ENCODE results near the gene LTB4R. TPM values are rescaled to one million over a fixed set of nuclear protein-coding genes. Genes with fewer than 3 reads are reported as not detected.
A peak's percentile ranks its signal among the peaks of the same experiment; 100 is the strongest.

LTB4R gene
- total and polyA plus RNA-seq, 9 of the 15 experiments (the other 6 are each of a cell fraction or from before 2014, with no cell fraction given) = 0.38 to 10.5 (median 2.8) TPM

DNA sequence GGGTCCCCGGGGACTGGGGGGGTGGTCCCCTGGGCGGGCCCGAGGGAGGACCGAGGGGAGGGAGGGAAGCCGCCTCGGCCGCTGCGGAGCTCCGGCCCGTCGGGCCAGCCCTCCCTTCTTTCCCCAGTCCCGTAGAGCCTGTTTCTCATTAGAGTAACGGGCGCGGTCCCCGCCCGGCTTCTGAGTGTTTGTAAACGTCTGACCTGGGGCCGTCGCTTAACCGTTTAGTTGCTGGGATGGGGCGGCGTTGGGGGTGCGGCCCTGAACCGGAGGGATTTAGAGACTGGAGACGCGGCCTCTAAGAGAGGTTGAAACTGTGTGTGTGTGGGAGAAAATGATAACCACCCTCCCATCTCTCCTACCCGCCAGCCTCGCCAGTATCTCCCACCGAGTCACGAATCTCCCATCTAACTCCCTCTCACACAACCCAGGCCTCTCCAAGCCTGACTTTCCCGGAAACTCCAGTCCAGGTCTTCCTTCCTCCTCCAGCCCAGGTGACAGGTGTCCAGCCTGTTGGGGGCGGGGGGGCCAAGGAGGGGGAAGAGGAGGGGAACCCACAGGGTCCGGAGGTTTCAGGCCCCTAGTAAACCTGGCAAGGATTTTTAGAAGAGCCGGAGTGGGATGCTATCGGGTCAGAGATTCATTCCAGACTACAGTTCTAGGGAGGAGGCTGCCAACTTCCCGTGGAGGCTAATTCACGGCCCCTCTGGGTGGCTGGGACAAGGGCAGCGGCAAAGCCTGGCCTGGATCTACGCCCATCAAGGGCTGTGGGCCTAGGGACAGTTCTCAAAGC, 55.6 kb downstream of the LTB4R start (continued):
- TF ChIP-seq, protein P1, sequence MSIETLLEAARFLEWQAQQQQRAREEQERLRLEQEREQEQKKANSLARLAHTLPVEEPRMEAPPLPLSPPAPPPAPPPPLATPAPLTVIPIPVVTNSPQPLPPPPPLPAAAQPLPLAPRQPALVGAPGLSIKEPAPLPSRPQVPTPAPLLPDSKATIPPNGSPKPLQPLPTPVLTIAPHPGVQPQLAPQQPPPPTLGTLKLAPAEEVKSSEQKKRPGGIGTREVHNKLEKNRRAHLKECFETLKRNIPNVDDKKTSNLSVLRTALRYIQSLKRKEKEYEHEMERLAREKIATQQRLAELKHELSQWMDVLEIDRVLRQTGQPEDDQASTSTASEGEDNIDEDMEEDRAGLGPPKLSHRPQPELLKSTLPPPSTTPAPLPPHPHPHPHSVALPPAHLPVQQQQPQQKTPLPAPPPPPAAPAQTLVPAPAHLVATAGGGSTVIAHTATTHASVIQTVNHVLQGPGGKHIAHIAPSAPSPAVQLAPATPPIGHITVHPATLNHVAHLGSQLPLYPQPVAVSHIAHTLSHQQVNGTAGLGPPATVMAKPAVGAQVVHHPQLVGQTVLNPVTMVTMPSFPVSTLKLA (conservative IDR thresholded peaks at IDR 0.05) = peak in 1 of 2 experiments; percentile 36; a peak in 1 of 4 replicates
- TF ChIP-seq CBFA2T3 (IDR thresholded peaks at IDR 0.05) = peak; percentile 44; the same call in 1 of the 2 replicates
- no peak for TF ChIP-seq CCAR2 (IDR thresholded peaks at IDR 0.05; ENCODE audit: low read depth, low read length)
- TF ChIP-seq SRSF1 (IDR thresholded peaks at IDR 0.05; ENCODE audit: low read depth, low read length) = no peak
- no peak for TF ChIP-seq DMBX1 (CRISPR knock-in tag; IDR thresholded peaks at IDR 0.05; ENCODE audit: borderline replicate concordance)
- TF ChIP-seq, protein P2, sequence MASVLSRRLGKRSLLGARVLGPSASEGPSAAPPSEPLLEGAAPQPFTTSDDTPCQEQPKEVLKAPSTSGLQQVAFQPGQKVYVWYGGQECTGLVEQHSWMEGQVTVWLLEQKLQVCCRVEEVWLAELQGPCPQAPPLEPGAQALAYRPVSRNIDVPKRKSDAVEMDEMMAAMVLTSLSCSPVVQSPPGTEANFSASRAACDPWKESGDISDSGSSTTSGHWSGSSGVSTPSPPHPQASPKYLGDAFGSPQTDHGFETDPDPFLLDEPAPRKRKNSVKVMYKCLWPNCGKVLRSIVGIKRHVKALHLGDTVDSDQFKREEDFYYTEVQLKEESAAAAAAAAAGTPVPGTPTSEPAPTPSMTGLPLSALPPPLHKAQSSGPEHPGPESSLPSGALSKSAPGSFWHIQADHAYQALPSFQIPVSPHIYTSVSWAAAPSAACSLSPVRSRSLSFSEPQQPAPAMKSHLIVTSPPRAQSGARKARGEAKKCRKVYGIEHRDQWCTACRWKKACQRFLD (CRISPR knock-in tag; IDR thresholded peaks at IDR 0.05) = no peak
- peak; percentile 35 for TF ChIP-seq KDM5B (IDR thresholded peaks at IDR 0.05; ENCODE audit: insufficient replicate concordance, low read depth, low read length)
- no peak for TF ChIP-seq ZNF324 (CRISPR knock-in tag; IDR thresholded peaks at IDR 0.05)
- peak; percentile 12; the same call in 1 of the 2 replicates for TF ChIP-seq ZNF384 (IDR thresholded peaks at IDR 0.05; ENCODE audit: low read depth, low read length)
- peak; percentile 80 for TF ChIP-seq ZEB2 (IDR thresholded peaks at IDR 0.05)
- TF ChIP-seq, protein P3, sequence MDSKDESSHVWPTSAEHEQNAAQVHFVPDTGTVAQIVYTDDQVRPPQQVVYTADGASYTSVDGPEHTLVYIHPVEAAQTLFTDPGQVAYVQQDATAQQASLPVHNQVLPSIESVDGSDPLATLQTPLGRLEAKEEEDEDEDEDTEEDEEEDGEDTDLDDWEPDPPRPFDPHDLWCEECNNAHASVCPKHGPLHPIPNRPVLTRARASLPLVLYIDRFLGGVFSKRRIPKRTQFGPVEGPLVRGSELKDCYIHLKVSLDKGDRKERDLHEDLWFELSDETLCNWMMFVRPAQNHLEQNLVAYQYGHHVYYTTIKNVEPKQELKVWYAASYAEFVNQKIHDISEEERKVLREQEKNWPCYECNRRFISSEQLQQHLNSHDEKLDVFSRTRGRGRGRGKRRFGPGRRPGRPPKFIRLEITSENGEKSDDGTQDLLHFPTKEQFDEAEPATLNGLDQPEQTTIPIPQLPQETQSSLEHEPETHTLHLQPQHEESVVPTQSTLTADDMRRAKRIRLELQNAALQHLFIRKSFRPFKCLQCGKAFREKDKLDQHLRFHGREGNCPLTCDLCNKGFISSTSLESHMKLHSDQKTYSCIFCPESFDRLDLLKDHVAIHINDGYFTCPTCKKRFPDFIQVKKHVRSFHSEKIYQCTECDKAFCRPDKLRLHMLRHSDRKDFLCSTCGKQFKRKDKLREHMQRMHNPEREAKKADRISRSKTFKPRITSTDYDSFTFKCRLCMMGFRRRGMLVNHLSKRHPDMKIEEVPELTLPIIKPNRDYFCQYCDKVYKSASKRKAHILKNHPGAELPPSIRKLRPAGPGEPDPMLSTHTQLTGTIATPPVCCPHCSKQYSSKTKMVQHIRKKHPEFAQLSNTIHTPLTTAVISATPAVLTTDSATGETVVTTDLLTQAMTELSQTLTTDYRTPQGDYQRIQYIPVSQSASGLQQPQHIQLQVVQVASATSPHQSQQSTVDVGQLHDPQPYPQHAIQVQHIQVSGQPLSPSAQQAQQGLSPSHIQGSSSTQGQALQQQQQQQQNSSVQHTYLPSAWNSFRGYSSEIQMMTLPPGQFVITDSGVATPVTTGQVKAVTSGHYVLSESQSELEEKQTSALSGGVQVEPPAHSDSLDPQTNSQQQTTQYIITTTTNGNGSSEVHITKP (IDR thresholded peaks at IDR 0.05; ENCODE audit: partially characterized antibody) = peak; percentile 3
- TF ChIP-seq ZNF444 (CRISPR knock-in tag; IDR thresholded peaks at IDR 0.05) = no peak
- no peak for TF ChIP-seq BDP1 (IDR thresholded peaks at IDR 0.05; ENCODE audit: insufficient read depth, insufficient read length)
- no peak for TF ChIP-seq PTTG1 (tag; IDR thresholded peaks at IDR 0.05; ENCODE audit: low read depth)
- TF ChIP-seq, protein P4, sequence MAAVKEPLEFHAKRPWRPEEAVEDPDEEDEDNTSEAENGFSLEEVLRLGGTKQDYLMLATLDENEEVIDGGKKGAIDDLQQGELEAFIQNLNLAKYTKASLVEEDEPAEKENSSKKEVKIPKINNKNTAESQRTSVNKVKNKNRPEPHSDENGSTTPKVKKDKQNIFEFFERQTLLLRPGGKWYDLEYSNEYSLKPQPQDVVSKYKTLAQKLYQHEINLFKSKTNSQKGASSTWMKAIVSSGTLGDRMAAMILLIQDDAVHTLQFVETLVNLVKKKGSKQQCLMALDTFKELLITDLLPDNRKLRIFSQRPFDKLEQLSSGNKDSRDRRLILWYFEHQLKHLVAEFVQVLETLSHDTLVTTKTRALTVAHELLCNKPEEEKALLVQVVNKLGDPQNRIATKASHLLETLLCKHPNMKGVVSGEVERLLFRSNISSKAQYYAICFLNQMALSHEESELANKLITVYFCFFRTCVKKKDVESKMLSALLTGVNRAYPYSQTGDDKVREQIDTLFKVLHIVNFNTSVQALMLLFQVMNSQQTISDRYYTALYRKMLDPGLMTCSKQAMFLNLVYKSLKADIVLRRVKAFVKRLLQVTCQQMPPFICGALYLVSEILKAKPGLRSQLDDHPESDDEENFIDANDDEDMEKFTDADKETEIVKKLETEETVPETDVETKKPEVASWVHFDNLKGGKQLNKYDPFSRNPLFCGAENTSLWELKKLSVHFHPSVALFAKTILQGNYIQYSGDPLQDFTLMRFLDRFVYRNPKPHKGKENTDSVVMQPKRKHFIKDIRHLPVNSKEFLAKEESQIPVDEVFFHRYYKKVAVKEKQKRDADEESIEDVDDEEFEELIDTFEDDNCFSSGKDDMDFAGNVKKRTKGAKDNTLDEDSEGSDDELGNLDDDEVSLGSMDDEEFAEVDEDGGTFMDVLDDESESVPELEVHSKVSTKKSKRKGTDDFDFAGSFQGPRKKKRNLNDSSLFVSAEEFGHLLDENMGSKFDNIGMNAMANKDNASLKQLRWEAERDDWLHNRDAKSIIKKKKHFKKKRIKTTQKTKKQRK (IDR thresholded peaks at IDR 0.05; ENCODE audit: borderline replicate concordance, low read depth, low read length) = no peak

Measured in K562 (cell line).